GM04504 (cell line): Measurements from ENCODE around the gene RNASE4.

Experiments used
- DNase-seq: peaks from one replicate; pipeline ENCODE4 v3.0.0-alpha.2; 2012; ENCODE audit warnings: low read depth

The RNASE4 gene

DNA sequence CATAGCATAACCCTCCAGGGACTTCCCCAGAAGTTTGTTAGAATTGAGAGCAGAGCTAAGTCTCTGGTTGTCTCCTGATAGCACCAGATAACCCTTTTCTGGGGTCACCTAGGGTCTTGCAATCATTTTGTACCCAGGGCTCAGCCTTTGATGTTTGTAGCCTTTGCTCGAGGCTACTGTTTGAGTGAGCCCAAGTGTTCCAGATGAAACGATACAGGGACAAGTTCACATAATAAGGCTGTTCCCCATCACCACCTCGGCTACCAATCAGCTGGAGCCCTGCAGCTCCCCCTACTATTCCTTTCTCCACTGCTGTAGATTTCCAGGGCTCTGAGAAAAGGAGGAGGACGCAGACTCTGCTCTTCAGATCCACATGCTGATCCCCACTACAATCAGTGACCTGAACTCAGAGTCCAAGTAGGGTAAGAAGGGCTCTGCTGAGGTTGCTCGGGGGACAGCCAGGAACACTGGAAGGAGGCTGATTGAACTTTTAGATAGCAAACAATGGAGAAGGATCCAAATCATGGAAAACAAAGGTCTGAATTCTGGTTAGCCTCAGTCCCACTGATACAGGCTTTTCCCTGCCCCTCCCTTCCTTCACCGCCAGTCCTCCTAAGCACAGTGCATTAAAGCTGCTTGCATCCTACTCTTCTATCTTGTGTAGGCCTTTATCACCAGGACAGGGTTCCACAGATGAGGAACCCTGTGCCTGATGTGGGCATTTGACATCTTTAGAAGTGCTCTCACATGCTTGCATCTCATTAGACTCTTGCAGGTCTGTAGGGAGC lies 61.4 kb downstream of the RNASE4 start, which contains the start of gene EDDM3A:
EDDM3A (plus strand) TSS at position 317 of the 788 bp plus-strand sequence. CDS start 1,694 bp downstream, outside the sequence.
- DNase-seq = no peak

- DNase-seq = no peak
Observed at GRCh38 chr14:20746566-20746965, 62.2 kb downstream of the RNASE4 start.

GRCh38 chr14:20748439-20748838 lies 64.1 kb downstream of the RNASE4 start:
- no peak for DNase-seq

GRCh38 chr14:20750194-20750593 lies 65.8 kb downstream of the RNASE4 start:
- DNase-seq = no peak
